Activated CD8-positive, alpha-beta T cell treated with anti-CD3 and anti-CD28 coated beads, Interleukin-2, amount 10 ng/mL, durations not matched to agents 7 days and 5 days (primary cell): Measurements from ENCODE around the gene LAMA3. TPM values are rescaled to one million over a fixed set of nuclear protein-coding genes. Genes with fewer than 3 reads are reported as not detected.

Experiments
- ATAC-seq: fragments of 150-1000 bp; cut with Tn5 transposase; one replicate; pipeline ENCODE4 v1.10.0; 2021; ENCODE audit warnings: moderate library complexity
- CTCF ChIA-PET: fragments of 350-600 bp; sonication (Branson Sonifier 250); formaldehyde crosslinking; loops from one replicate; lab custom pipeline; 2021; ENCODE audit warnings: antibody characterized with exemption; lab: Charles Lee
- POLR2A ChIA-PET: fragments of 350-600 bp; sonication (Branson Sonifier 250); formaldehyde crosslinking; loops from one replicate; lab custom pipeline; 2021; ENCODE audit warnings: antibody characterized with exemption; lab: Charles Lee
- DNase-seq: peaks from one replicate; pipeline ENCODE4 v3.0.0-alpha.2; 2020
- H3K27ac Mint-ChIP-seq: one replicate; pipeline ENCODE4 v1.8.0; 2021; ENCODE audit warnings: mild to moderate bottlenecking, mixed read lengths
- H3K27me3 Mint-ChIP-seq: one replicate; pipeline ENCODE4 v1.8.0; 2021; ENCODE audit warnings: low read depth, mixed read lengths
- H3K36me3 Mint-ChIP-seq: one replicate; pipeline ENCODE4 v1.8.0; 2021; ENCODE audit warnings: low read depth, mixed read lengths
- H3K4me1 Mint-ChIP-seq: one replicate; pipeline ENCODE4 v1.8.0; 2021; ENCODE audit warnings: low read depth, mixed read lengths
- H3K4me3 Mint-ChIP-seq: one replicate; pipeline ENCODE4 v1.8.0; 2021; ENCODE audit warnings: mild to moderate bottlenecking, mixed read lengths
- H3K9me3 Mint-ChIP-seq: one replicate; pipeline ENCODE4 v1.8.0; 2022; ENCODE audit warnings: mixed read lengths; ENCODE audit not compliant: insufficient read depth
- total RNA-seq, 2 experiments: library from RNA; stranded (reverse); gene quantifications; one replicate each; pipeline ENCODE4 v1.2.3, GENCODE V29; 2021

The LAMA3 gene
- total RNA-seq, 2 experiments from 2014 or later: 0.63 to 1.4 TPM

DNA sequence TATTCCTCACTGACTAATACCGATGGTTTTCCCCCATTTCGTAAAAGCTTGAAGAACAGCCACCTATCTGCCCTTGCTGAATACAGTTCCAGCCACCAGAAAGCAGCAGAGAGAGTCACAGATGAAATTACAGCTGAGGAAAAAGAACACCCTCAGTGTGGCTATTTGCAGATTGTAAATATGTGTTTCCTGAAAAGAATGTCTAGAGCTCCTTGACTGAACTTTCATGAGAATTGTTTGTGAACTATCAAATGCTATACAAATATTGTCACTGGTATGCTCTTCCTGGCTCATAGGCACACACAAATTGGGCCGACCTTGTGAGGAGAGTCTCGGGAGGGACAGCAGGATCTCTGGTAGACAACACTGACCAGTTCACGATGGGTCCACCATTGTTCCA lies 267.2 kb downstream of the LAMA3 start:
- DNase-seq (no peak), ATAC-seq (no peak)
- CTCF ChIA-PET: interaction anchor here (1.1 to 1.3 kb wide), 2 partner anchors 54 to 182 kb away, joined by 3 to 4 read pairs; partner anchors contain the start of gene CABYR
- Mint-ChIP-seq H3K27ac (no peak overlapping the region), H3K4me1 (peaks cover 10% of the 10 kb centered on the region), H3K9me3 (no peaks in the 10 kb centered on the region), H3K4me3 (no peak overlapping the region), H3K27me3 (peaks cover 18% of the 10 kb centered on the region), H3K36me3 (no peaks in the 10 kb centered on the region)
- POLR2A ChIA-PET: no interaction called here

DNA sequence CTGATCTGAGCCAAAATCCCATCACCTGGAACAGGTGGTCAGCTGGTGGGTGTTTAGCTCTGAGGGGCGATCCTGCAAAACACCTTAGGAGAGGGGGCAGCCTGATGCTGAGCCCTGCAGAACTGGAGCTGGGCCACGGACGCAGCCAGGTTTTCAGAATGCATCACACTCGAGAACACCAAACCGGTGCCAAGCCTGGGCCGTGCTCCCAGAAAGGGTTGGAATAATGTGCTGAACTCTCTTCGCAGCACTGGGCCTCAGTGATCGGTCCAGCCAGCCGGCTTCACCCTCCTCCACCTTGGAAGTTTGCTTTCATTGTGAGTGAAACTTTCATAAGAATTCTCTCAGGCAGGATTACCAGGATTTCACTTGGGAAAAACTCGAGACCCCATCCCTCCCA lies 268.8 kb downstream of the LAMA3 start:
- H3K4me1 Mint-ChIP-seq: peaks cover 10% of the 10 kb centered on the region
- DNase-seq (no peak), ATAC-seq (no peak)
- ChIA-PET POLR2A (no interaction called here), CTCF (interaction anchor here (0.9 to 2.2 kb wide), 4 partner anchors 8 to 66 kb away, joined by 3 to 9 read pairs (median 5); no protein-coding TSS in a partner anchor)
- no peak overlapping the region for H3K4me3 Mint-ChIP-seq
- H3K27me3 Mint-ChIP-seq: peaks cover 13% of the 10 kb centered on the region
- H3K27ac Mint-ChIP-seq: no peak overlapping the region
- H3K9me3 Mint-ChIP-seq: no peaks in the 10 kb centered on the region
- H3K36me3 Mint-ChIP-seq: no peaks in the 10 kb centered on the region

DNA sequence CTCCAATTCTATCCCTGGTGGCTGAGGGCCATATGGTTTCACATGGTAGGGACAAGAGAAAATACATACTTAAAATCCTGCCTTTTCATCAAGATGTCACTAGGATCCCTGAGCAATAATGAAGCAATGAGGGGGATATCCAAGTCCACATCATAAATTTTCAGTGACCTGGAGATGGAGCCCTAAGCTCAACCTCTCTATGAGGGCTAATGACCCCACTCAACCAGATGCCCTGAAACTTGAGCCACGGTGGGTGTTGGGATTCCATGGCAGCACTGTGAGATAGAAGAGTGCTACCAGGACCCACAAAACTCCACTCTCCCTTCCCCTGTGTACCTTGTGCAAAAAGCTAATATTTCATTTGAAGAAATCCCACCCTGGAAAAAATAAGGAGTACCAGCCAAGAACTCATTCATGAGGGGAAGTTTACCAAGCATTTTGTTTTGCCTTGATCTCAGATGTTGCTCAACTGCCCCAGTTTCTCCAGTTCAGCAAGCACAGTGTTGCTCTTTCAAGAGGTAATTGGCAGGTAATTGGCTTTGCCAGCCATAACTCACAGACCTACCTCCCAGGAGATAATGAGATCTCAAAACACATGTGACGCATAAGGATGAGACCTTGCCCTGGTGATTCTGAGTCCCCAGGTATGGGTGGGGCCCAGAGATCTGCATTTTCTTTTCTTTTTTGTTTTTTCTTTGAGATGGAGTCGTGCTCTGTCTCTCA lies 274.4 kb downstream of the LAMA3 start:
- ATAC-seq: no peak
- DNase-seq: no peak
- CTCF ChIA-PET: interaction anchor here (0.9 to 1.2 kb wide), 3 partner anchors 17 to 58 kb away, joined by 3 read pairs; no protein-coding TSS in a partner anchor
- Mint-ChIP-seq H3K27ac (peak overlapping the region; percentile 88), H3K4me1 (peaks cover 45% of the 10 kb centered on the region), H3K9me3 (no peaks in the 10 kb centered on the region), H3K36me3 (no peaks in the 10 kb centered on the region), H3K27me3 (peaks cover 4% of the 10 kb centered on the region), H3K4me3 (no peak overlapping the region)
- POLR2A ChIA-PET: no interaction called here

DNA sequence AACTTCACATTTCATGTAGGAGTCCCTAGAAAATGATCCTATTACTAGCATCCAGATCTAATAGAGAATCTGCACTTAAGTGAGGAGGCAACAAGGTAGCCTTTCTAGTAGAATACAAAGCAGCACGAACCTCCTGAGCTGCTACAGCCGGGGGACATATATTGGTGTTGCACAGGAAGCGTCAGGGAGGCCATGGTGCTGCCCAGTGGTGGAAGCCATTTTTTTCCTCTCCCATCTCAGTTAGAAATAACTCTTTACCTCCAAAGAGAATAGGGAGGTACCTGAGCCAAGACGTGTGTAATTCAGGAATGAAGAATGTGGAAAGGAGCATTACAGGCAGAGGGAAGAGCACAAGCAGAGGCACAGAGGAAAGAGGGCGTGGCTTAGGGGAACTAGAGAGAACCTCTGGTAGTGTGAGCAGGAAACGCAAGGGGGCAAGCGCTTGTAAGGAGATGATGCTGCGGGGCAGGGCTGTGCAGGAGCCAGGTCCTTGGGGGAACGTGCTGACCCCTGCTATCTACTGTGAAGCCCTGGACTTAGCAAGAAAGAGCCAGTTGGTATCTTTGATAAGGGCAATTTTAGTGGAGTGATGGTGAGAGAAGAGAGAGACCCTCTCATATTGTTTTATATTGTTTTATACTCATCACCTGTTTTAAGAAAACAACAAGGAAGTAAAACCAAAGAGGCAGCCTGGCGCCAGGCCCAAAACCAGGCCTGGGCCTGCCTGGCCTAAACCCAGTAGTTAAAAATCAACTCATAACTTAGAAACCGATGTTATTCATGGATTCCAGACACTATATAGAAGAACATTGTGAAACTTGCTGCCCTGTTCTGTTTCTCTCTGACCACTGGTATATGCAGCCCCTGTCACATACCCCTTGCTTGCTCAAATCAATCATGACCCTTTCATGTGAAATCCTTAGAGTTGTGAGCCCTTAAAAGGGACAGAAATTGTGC lies 275.3 kb downstream of the LAMA3 start:
- peaks cover 54% of the 10 kb centered on the region for H3K4me1 Mint-ChIP-seq

DNA sequence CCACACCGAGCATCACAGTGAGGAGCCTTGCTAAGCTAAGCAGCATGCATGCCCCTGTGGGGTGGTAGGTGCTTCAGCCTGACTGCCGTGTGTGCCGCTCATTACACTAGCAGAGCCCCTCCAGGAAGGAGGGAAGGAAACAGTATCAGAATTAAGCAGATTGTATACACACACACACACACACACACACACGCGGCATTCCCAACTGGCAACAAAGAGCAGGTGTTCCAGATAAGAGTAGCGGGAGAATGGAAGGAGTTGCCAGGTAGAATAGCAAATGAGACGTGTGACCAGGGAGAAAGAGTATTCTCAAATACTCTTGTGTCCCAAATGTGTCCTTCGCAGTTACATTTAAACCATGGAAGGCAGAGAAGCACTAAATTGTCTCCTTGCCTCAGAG lies 277.7 kb downstream of the LAMA3 start:
- ChIA-PET CTCF (interaction anchor here (1.5 to 4.8 kb wide), 7 partner anchors 11 to 110 kb away, joined by 3 to 20 read pairs (median 5); no protein-coding TSS in a partner anchor), POLR2A (interaction anchor here (1.5 to 3.8 kb wide), 3 partner anchors 37 to 47 kb away, joined by 4 to 30 read pairs (median 6); partner anchors contain the start of gene TTC39C)
- Mint-ChIP-seq H3K9me3 (no peaks in the 10 kb centered on the region), H3K36me3 (no peaks in the 10 kb centered on the region), H3K27me3 (no peaks in the 10 kb centered on the region), H3K4me1 (peaks cover 72% of the 10 kb centered on the region), H3K4me3 (peak overlapping the region; percentile 38), H3K27ac (peak overlapping the region; percentile 79)
- ATAC-seq (no peak), DNase-seq (no peak)

More for the DNA sequence above, 275.3 kb downstream of the LAMA3 start:
- POLR2A ChIA-PET: no interaction called here
- H3K27me3 Mint-ChIP-seq: no peaks in the 10 kb centered on the region
- H3K9me3 Mint-ChIP-seq: no peaks in the 10 kb centered on the region
- CTCF ChIA-PET: interaction anchor here (0.6 to 4.8 kb wide), 11 partner anchors 12 to 155 kb away, joined by 3 to 20 read pairs (median 3); no protein-coding TSS in a partner anchor
- peak overlapping the region; percentile 88 for H3K27ac Mint-ChIP-seq
- DNase-seq (peak; percentile 80), ATAC-seq (peak; percentile 85)
- no peak overlapping the region for H3K4me3 Mint-ChIP-seq
- H3K36me3 Mint-ChIP-seq: no peaks in the 10 kb centered on the region

DNA sequence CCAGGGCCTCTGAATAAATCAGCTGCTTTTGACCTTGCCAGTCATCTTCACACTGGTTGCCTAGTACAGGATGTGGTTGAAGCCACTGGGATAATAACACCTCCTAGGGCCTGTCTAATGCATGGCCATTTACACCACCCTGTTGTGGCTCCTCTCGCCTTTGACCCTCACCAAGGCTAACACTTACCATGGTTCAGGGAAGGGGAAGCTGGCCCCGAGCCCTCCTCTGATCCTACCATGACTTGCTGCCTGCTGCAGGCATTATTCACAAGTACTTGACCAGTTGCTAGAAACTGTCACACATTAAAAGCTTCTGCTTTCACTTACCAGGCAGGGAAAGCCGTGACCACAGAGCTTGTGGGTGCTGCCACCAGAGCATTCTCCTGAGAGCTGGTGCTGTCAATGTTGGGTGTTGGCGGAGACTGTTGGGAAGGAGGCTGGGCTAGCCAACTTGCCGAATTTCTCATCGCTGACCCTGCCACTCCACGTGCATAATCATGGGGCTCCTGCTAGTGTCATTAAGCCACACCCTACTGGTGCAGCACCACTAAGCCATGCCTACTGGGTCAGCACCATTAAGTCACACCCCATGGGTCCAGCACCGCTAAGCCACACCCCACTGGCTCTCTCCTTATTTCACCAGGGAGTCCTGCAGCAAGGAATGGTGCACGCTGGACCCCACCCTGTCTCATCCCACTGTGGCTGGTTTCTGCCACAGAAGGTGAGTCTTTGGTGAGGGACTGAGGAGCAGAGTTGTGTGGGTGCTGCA lies 278.3 kb downstream of the LAMA3 start:
- peak overlapping the region; percentile 38 for H3K4me3 Mint-ChIP-seq
- DNase-seq: peak; percentile 60
- CTCF ChIA-PET: interaction anchor here (1.1 to 4.8 kb wide), 7 partner anchors 11 to 109 kb away, joined by 3 to 20 read pairs (median 4); no protein-coding TSS in a partner anchor

DNA sequence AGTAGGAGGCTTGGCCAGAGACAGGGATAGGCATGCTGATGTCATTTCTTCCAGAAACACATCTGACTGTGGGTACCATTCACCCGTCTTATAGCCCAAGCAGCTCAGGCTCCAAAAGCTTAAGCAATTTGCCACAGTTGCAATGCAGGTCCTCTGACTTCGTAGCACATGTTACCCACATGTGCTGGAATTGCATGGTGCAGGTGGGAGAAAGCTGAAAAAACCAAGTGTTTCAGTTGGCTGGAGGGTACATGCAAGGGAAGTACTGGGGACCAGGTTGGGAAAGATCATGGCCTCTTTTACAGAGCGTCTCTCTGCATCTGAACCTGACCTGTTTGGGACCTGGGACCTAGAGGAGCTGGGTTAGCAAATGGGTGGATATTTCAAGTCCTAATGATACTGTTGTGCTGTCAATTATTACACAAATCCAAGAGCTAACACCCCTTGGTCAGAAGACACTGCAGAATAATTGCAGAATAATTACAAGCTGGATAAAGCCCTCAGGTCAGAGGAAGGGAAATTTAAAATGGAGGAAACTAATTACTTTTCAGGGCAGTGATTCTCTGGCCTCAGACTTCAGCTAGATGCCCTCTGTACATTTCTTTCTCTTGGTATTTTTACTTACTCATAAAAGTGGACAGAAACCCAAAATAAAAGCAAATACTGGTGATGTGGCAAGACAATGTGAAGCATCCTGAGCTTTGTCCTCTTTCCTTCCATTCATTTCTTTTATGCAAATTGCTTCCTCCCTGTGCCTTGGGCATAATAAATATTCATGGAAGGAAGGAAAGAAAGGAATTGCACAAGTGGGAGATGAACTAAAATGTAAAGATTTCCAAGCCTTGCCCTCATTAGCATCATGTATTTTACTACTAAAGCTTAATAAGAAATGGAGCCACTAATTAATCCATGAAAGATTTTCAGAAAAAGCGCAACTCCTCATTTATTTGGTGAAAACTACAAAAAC lies 279.7 kb downstream of the LAMA3 start:
- ChIA-PET CTCF (interaction anchor here (0.7 to 4.8 kb wide), 10 partner anchors 9 to 108 kb away, joined by 3 to 20 read pairs (median 4); no protein-coding TSS in a partner anchor), POLR2A (interaction anchor here (0.9 to 3.8 kb wide), 3 partner anchors 25 to 45 kb away, joined by 3 to 30 read pairs (median 6); partner anchors contain the start of gene TTC39C)
- Mint-ChIP-seq H3K27me3 (no peaks in the 10 kb centered on the region), H3K36me3 (no peaks in the 10 kb centered on the region), H3K4me1 (peaks cover 76% of the 10 kb centered on the region), H3K4me3 (no peak overlapping the region), H3K9me3 (no peaks in the 10 kb centered on the region), H3K27ac (no peak overlapping the region)
- no peak for DNase-seq
- no peak for ATAC-seq

More for the DNA sequence above, 278.3 kb downstream of the LAMA3 start:
- Mint-ChIP-seq H3K27ac (peak overlapping the region; percentile 71), H3K4me1 (peaks cover 77% of the 10 kb centered on the region), H3K36me3 (no peaks in the 10 kb centered on the region), H3K9me3 (no peaks in the 10 kb centered on the region), H3K27me3 (no peaks in the 10 kb centered on the region)
- peak; percentile 50 for ATAC-seq
- POLR2A ChIA-PET: interaction anchor here (0.7 to 3.8 kb wide), 4 partner anchors 25 to 47 kb away, joined by 4 to 30 read pairs (median 6); partner anchors contain the start of gene TTC39C

DNA sequence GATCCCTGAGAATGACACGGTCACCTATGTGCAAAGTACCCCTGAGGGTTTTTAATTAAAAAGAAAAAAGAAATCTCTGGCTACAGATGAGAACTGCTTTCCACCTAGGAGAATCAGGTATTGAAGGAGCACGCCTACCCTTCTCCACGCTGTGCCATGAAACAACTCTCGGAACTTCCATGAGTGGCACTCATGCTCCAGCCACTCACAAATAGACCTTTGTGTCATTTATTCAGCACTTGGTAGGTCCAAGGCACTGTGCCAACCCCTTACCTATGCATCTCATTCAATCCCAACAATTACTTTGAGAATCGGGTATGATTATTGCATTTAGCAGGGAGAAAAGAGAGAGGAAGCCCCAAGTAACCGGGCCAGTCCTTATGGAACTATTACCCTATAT lies 280.4 kb downstream of the LAMA3 start:
- H3K27ac Mint-ChIP-seq: no peak overlapping the region
- H3K4me3 Mint-ChIP-seq: no peak overlapping the region
- peaks cover 69% of the 10 kb centered on the region for H3K4me1 Mint-ChIP-seq
- DNase-seq (no peak), ATAC-seq (no peak)
- no peaks in the 10 kb centered on the region for H3K27me3 Mint-ChIP-seq
- ChIA-PET CTCF (interaction anchor here (0.7 kb wide), 1 partner anchor 9 kb away, joined by 4 read pairs; no protein-coding TSS in a partner anchor), POLR2A (interaction anchor here (3.8 kb wide), 1 partner anchor 45 kb away, joined by 30 read pairs; the partner anchor contains the start of gene TTC39C)
- H3K36me3 Mint-ChIP-seq: peaks cover 2% of the 10 kb centered on the region
- peaks cover 4% of the 10 kb centered on the region for H3K9me3 Mint-ChIP-seq

DNA sequence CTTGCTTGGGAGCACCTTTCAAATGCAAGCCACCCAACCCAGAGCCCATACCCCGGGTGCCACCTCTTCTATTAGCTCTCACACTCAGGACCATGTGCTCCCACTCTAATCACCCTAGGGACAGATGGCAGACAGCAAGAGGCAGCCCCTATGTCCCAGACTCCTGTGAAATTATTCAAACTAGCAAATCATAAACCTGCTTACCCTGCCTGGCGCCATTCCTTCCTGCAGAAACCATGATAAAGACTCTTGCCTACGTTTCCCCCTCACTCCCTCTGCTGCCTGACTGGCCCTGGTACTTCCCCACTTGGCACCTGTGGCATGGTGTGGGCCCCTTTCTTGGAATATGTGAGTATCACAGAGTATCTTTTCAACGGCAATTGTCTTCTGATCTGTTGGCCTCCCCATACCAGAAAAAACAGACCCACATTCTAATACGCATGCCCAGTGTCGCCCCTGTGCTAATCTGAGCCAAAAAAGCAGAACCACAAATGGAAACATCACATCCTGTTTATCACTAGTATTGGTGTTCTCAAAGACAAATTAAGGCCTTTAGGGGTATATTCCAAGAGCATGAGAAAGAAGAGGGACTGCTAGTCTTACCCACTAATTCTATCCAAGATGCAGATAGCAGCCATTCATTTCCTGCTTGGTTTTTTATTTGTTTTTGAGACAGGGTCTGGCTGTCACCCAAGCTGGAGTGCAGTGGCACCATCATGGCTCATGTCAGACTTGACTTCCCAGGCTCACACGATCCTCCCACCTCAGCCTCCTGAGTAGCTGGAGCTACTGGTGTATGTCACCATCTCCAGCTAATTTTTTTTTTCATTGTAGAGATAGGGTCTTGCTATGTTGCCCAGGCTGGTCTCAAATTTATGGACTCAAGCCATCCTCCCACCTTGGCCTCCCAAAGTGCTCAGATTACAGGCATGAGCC lies 281.2 kb downstream of the LAMA3 start:
- peaks cover 2% of the 10 kb centered on the region for H3K36me3 Mint-ChIP-seq
- peak; percentile 58 for DNase-seq
- no peaks in the 10 kb centered on the region for H3K27me3 Mint-ChIP-seq
- POLR2A ChIA-PET: interaction anchor here (3.8 kb wide), 1 partner anchor 44 kb away, joined by 30 read pairs; the partner anchor contains the start of gene TTC39C
- peak overlapping the region; percentile 86 for H3K27ac Mint-ChIP-seq
- CTCF ChIA-PET: interaction anchor here (1.0 kb wide), 2 partner anchors 11 to 52 kb away, joined by 3 read pairs; no protein-coding TSS in a partner anchor
- H3K4me3 Mint-ChIP-seq: no peak overlapping the region
- ATAC-seq: peak; percentile 57
- peaks cover 4% of the 10 kb centered on the region for H3K9me3 Mint-ChIP-seq
- peaks cover 61% of the 10 kb centered on the region for H3K4me1 Mint-ChIP-seq
